Activated B cell treated with CpG ODN at 0.5 μM for 24 hours (primary cell): Measurements from ENCODE around the gene ISL2. TPM values are rescaled to one million over a fixed set of nuclear protein-coding genes. Genes with fewer than 3 reads are reported as not detected.

Experiments used
- ATAC-seq: fragments of 200-7000 bp; cut with Tn5 transposase; one replicate; pipeline ENCODE4 v1.10.0; 2021; ENCODE audit warnings: low read depth, mild to moderate bottlenecking, moderate library complexity
- CTCF ChIA-PET: fragments of 350-600 bp; sonication (Branson Sonifier 250); formaldehyde crosslinking; loops from one replicate; lab custom pipeline; 2021; ENCODE audit warnings: antibody characterized with exemption; lab: Charles Lee
- POLR2A ChIA-PET: fragments of 350-600 bp; sonication (Branson Sonifier 250); formaldehyde crosslinking; loops from one replicate; lab custom pipeline; 2021; ENCODE audit warnings: antibody characterized with exemption; lab: Charles Lee
- DNase-seq: peaks from one replicate; pipeline ENCODE4 v3.0.0; 2022
- H3K27ac Mint-ChIP-seq: one replicate; pipeline ENCODE4 v1.8.0; 2020; ENCODE audit warnings: mixed read lengths
- H3K27me3 Mint-ChIP-seq: one replicate; pipeline ENCODE4 v1.8.0; 2021; ENCODE audit warnings: mixed read lengths
- H3K36me3 Mint-ChIP-seq: one replicate; pipeline ENCODE4 v1.8.0; 2021; ENCODE audit warnings: low read depth, mixed read lengths
- H3K4me1 Mint-ChIP-seq: one replicate; pipeline ENCODE4 v1.8.0; 2021; ENCODE audit warnings: mixed read lengths
- H3K4me3 Mint-ChIP-seq: one replicate; pipeline ENCODE4 v1.8.0; 2020; ENCODE audit warnings: mild to moderate bottlenecking, mixed read lengths
- H3K9me3 Mint-ChIP-seq: one replicate; pipeline ENCODE4 v1.8.0; 2020; ENCODE audit warnings: mixed read lengths
- CTCF ChIP-seq: fragments of 200-600 bp; IDR thresholded peaks from one replicate; pipeline ENCODE4 v1.8.0; 2022; ENCODE audit warnings: antibody characterized with exemption, mild to moderate bottlenecking
- intact Hi-C: fragments of 100-400 bp; cut with micrococcal nuclease; formaldehyde crosslinking; loops from one replicate; pipeline ENCODE4 v1.15.1; 2024
- total RNA-seq: library from RNA; stranded (reverse); gene quantifications from 2 replicates; pipeline ENCODE4 v1.2.3, GENCODE V29; 2022

Gene ISL2
- total RNA-seq, 1 donor from 2014 or later, result 0.35 TPM

- ChIA-PET POLR2A (interaction anchor here (0.6 kb wide), 2 partner anchors 493 to 495 kb away, joined by 3 read pairs; no protein-coding TSS in a partner anchor), CTCF (no interaction called here)
- H3K9me3 Mint-ChIP-seq, result no peaks in the 10 kb centered on the region
- ATAC-seq (no peak), DNase-seq (peak; percentile 45)
- H3K27me3 Mint-ChIP-seq, result peaks cover 56% of the 10 kb centered on the region
- H3K4me3 Mint-ChIP-seq, result peak overlapping the region; percentile 78
- no peak for TF ChIP-seq CTCF
- H3K27ac Mint-ChIP-seq, result no peak overlapping the region
- intact Hi-C loops, result loop anchor here (5.0 to 10.0 kb wide), 2 partner anchors 504 to 527 kb away; no protein-coding TSS in a partner anchor
- H3K4me1 Mint-ChIP-seq, result peaks cover 65% of the 10 kb centered on the region
- H3K36me3 Mint-ChIP-seq, result no peaks in the 10 kb centered on the region
Measured at GRCh38 chr15:76337696-76338485, 1.3 kb downstream of the ISL2 start.

- peaks cover 59% of the 10 kb centered on the region for H3K27me3 Mint-ChIP-seq
- H3K4me1 Mint-ChIP-seq, result peaks cover 73% of the 10 kb centered on the region
- ChIA-PET CTCF (no interaction called here), POLR2A (no interaction called here)
- no peaks in the 10 kb centered on the region for H3K36me3 Mint-ChIP-seq
- DNase-seq (no peak), ATAC-seq (no peak)
- no peaks in the 10 kb centered on the region for H3K9me3 Mint-ChIP-seq
- H3K4me3 Mint-ChIP-seq, result peak overlapping the region; percentile 86
- intact Hi-C loops, result loop anchor here (5.0 to 10.0 kb wide), 2 partner anchors 504 to 526 kb away; no protein-coding TSS in a partner anchor
- H3K27ac Mint-ChIP-seq, result peak overlapping the region; percentile 9
- TF ChIP-seq CTCF, result no peak
Measured at GRCh38 chr15:76338486-76339304, 2.1 kb downstream of the ISL2 start.

GRCh38 chr15:76339305-76340197 lies 3.0 kb downstream of the ISL2 start:
- ChIA-PET POLR2A (interaction anchor here (1.3 to 1.9 kb wide), 2 partner anchors 28 to 236 kb away, joined by 4 to 11 read pairs; partner anchors contain the start of gene ETFA), CTCF (no interaction called here)
- H3K4me1 Mint-ChIP-seq, result peaks cover 71% of the 10 kb centered on the region
- no peak for ATAC-seq
- H3K36me3 Mint-ChIP-seq, result no peaks in the 10 kb centered on the region
- TF ChIP-seq CTCF, result no peak
- H3K4me3 Mint-ChIP-seq, result peak overlapping the region; percentile 86
- H3K9me3 Mint-ChIP-seq, result no peaks in the 10 kb centered on the region
- H3K27ac Mint-ChIP-seq, result no peak overlapping the region
- H3K27me3 Mint-ChIP-seq, result peaks cover 60% of the 10 kb centered on the region
- peak; percentile 41 for DNase-seq
- intact Hi-C loops, result loop anchor here (1.0 to 10.0 kb wide), 6 partner anchors 28 to 745 kb away; partner anchors contain the start of gene ETFA

- ChIA-PET CTCF (interaction anchor here (1.2 kb wide), 1 partner anchor 104 kb away, joined by 3 read pairs; no protein-coding TSS in a partner anchor), POLR2A (interaction anchor here (1.3 to 1.9 kb wide), 2 partner anchors 29 to 235 kb away, joined by 4 to 11 read pairs; partner anchors contain the start of gene ETFA)
- Mint-ChIP-seq H3K4me3 (peak overlapping the region; percentile 86), H3K9me3 (no peaks in the 10 kb centered on the region), H3K27ac (no peak overlapping the region), H3K36me3 (no peaks in the 10 kb centered on the region), H3K4me1 (peaks cover 69% of the 10 kb centered on the region), H3K27me3 (peaks cover 61% of the 10 kb centered on the region)
- TF ChIP-seq CTCF, result no peak
- ATAC-seq, result no peak
- intact Hi-C loops, result loop anchor here (1.0 to 10.0 kb wide), 4 partner anchors 29 to 745 kb away; partner anchors contain the start of gene ETFA
- DNase-seq, result peak; percentile 51
Measured at GRCh38 chr15:76340198-76340802, 3.7 kb downstream of the ISL2 start.
